ENCODE data around the gene ST8SIA6.
"Not testable (repeated sequence)": the region's sequence is repeated elsewhere in the genome, so short reads cannot be mapped to it uniquely, and the experiment has no call there.

Gene ST8SIA6, protein sequence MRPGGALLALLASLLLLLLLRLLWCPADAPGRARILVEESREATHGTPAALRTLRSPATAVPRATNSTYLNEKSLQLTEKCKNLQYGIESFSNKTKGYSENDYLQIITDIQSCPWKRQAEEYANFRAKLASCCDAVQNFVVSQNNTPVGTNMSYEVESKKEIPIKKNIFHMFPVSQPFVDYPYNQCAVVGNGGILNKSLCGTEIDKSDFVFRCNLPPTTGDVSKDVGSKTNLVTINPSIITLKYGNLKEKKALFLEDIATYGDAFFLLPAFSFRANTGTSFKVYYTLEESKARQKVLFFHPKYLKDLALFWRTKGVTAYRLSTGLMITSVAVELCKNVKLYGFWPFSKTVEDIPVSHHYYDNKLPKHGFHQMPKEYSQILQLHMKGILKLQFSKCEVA

DNA sequence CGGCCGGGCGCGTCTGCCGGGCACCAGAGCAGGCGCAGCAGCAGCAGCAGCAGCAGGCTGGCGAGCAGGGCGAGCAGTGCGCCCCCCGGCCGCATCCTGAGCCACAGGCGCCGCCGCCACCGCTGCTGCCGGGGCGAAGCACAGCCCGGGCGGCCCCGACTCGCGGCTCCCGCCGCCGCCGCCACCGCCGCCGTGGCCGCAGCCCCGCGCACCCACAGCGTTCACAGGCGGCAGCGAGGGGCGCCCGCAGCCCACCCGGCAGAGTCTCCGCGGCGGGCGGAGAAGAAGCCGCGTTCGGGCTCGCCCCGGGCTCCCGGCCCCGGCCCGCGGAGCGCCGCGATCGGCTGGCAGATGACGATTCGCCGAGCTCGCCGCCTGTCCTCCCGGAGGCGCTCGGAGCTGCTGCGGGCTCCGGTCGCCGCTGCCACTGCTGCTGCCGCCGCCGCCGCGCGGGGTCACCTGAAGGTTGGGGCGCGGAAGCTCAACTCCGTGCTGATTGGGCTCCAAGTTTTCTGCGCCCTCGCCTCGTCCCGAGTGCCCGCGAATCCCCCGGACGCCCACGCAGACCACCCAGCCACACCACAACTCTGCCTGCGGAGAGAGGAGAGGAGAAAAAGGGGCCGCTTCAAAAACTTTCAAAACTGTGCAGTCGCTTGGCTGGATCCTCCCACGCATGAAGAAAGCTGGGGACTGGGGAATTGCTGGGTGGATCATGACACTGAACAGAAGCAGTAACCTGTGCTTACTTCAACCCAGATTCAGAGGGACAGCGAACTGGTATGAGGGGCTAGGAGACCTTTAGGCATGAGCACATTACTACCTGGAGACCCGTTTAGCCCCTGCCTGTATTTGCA lies at the start of gene ST8SIA6:
ST8SIA6 (minus strand) TSS at position 435 of the 854 bp plus-strand sequence; CDS start at position 95, 340 bp downstream.
- DNase-seq (ENCODE audit: low spot score) = no peak

DNA sequence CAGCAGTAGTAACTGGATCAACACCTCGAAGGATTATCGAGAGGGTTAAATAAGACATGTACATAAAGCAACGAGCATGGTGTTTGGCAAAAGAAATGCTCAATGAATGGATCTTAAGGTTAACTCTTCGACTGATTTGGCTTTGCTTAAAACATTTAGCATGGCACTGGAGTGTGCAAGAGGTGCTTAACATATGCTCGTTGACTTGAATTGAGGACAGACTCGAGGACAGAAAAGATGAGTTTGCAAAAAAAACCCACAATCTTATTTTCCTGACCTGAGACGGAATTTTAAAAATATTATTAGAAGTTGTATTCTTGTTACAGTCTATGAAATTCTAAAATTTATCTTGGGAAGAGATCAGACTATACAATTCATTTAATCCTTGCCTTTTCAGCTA lies 49.4 kb upstream of the ST8SIA6 start:
- DNase-seq (ENCODE audit: low spot score) = no peak

DNA sequence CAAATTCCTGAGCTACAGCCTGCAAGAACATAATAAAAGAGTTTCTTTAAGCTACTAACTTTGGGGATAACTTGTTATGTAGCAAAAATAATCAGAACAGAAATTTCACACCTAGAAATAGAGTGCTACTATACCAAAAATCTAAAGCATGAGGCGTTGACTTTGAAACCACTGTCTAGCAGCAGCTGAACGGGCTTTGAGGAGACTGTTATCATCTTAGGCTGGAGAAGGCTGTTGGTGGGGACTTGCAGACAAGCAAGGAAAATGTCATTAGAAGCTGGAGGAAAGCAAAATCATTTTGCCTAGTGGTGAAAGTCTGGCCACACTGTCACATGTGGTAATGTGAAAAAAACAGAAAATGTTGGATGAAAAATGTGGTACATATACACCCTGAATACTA lies 48.4 kb upstream of the ST8SIA6 start:
- no peak for DNase-seq (ENCODE audit: low spot score)

DNA sequence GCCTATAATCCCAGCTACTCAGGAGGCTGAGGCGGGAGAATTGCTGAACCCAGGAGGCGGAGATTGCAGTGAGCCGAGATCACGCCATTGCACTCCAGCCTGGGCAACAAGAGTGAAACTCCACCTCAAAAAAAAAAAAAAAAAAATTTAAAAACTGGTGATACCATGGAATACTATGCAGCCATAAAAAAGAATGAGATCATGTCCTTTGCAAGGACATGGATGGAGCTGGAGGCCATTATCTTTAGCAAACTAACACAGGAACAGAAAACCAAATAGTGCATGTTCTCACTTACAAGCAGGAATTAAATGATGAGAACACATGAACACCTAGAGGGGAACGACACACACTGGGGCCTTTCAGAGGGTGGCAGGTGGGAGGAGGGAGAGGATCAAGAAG lies 44.6 kb upstream of the ST8SIA6 start:
- not testable (repeated sequence) for DNase-seq (ENCODE audit: low spot score)

DNA sequence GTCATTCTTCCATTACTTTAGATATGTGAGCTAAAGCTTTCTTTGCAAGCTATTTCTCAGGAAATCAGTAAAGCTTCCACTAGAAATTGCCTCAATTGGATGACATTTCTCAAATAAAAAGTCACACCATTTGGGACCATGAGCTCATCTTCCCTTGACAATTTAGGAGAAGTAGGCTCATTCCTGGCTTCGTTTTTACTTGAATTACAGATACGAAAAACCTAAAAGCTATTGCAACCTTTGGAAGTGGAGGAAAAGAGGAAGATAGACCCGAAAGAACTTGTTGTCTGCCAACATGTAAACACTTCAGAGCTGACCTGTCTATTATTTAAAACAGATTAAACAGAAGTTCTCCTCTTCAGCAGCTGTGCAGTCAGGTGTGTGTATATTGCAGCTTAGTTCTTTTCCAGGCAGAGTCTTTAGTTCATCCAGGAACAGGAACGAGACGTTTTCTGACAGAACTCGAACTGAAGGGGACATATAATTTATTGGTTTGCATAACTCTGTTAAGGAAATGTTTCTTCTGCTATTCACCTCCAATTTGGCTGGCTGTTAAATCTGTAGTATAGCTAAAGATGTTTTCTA lies 43.1 kb upstream of the ST8SIA6 start:
- DNase-seq (ENCODE audit: low spot score) = no peak

DNA sequence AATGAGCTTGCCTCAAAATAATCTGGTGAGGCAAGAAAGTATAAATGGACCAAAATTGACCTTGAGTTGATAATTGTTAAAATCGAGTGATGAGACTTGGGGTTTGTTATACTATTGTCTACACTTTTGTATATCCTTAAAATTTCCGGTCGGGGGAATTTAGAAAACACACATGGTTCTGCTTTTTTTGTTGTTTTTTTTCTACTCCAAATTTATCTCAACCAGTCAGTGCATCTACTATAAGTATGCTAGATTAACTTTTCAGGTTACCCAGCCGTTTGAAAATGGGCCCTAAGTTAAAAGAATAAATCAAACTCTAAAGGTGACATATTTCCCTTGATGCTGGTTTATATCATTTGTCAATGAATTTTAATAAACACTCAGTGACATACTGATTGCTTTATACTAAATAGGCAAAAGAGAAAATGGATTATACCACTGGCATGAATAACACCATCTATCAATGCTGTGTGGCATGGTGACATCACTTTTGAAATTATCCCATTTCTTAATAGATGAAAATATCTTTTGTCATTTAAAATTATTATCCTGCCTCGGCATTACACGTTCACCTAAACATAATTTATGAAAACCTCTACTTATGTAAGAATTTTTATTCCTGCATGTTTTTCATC lies 40.3 kb upstream of the ST8SIA6 start:
- no peak for DNase-seq (ENCODE audit: low spot score)

DNA sequence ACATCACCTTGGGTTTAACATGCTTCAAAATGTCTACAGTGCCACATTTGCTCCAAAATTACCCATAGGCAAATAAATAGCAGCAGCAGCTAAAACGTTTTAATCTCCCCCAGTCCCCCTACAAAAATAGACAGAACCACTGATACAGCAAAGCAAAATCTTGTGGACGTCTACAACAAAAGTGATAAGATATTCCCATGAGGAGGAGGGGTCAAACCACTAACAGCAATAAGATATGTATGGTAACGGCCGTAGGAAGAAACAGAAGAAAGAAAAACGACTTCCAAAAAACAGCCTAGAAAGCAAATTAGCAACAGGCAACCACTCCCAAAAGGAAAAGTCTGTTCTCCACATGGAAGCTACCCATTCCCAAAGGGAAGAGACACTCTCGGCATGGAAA lies 34.5 kb upstream of the ST8SIA6 start:
- no peak for DNase-seq (ENCODE audit: low spot score)

DNA sequence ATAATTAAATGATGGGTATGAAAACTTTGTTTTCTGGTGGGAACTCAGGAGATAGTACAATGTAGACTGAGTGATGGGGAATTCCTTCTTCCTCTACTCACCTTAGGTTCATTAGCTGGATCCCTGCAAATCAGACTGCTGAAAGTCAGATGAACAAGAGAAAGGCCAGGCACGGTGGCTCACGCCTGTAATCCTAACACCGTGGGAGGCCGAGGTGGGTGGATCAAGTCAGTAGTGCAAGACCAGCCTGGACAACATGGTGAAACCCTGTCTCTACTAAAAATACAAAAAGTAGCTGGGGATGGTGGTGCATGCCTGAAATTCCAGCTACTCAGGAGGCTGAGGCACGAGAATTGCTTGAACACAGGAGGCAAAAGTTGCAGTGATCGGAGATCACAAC lies 28.7 kb upstream of the ST8SIA6 start:
- DNase-seq (ENCODE audit: low spot score) = no peak

DNA sequence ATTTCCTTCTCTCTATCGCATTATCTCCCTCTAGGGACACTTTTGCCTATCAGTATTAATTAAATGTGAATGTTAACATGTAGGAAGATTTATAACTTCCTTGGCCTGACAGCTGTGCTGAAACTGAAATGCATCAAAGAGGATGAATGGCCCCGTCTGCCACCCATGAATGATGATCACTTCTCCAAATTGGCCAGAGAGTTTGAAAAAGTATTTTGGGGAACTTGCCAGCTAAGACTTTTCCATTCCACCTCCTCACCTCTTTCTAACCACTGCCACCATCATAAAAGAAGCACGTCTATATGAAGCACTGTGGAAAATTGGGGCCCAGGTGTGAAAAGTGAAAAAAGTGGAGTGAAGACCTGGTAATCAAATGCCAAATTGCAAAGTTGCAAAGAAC lies 25.4 kb upstream of the ST8SIA6 start:
- no peak for DNase-seq (ENCODE audit: low spot score)

DNA sequence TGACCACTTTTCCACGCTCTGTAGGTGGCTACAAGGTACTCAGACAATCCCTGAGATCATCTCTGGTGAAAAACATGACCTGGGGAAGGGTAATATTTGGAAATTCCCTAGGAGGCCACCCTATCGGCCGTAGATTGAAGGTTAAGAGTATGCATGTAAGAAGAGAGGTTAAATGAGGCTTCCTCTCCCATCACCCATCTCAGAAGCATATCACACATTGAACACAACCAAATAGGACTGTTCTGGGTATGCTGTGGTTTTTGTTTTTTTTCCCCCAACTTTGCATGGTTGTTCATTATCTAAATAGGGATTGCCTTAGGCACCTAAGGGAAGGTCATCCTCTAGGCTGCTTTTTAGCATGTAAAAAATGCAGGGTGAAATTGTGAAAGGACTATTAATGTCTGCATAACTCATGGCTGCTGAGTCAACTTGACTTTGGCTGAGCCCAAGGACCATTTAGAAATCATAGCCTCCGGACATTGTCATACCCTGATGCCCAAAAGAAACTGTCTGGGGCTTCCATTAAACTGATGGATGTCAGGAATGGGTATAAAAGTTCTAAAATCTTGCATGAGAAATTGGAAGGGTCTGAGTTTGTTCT lies 24.7 kb upstream of the ST8SIA6 start:
- no peak for DNase-seq (ENCODE audit: low spot score)

DNA sequence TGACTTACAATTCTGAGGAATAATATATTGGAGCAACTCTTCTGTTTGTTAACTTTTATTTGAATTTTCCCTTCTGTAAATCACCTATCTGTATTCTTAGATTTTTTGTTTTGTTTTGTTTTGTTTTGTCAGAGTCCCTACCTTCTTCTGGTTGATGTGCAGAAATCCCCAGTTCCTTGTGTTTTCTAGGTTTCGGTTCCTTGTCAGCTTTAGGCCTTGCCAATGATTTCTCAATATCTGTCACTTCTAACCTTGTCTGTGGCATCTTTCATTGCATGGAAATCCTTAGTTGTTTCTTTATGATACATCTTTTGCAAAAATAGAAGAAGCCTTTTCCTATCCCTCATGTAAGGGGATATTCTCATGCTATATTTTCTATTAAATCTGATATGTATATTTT lies 21.7 kb upstream of the ST8SIA6 start:
- DNase-seq (ENCODE audit: low spot score) = no peak

DNA sequence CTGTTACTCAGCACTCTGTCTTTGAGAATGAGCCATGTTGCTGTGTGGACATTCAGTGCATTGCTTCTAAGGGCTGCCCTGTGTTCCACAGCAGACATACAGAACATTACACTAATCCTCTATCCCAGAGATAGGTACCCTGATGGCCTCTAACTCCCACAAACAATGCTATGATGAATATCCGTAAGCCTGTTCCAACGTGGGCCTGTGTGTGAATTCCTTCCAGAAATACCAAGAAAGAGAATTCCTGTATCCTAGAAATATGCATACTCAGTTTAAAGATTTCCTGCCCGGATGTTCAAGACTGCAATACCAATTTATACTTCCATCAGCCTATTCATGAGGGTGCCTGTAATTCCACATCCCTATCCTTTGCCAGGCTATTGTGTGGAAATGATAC lies 21.3 kb upstream of the ST8SIA6 start:
- no peak for DNase-seq (ENCODE audit: low spot score)

DNA sequence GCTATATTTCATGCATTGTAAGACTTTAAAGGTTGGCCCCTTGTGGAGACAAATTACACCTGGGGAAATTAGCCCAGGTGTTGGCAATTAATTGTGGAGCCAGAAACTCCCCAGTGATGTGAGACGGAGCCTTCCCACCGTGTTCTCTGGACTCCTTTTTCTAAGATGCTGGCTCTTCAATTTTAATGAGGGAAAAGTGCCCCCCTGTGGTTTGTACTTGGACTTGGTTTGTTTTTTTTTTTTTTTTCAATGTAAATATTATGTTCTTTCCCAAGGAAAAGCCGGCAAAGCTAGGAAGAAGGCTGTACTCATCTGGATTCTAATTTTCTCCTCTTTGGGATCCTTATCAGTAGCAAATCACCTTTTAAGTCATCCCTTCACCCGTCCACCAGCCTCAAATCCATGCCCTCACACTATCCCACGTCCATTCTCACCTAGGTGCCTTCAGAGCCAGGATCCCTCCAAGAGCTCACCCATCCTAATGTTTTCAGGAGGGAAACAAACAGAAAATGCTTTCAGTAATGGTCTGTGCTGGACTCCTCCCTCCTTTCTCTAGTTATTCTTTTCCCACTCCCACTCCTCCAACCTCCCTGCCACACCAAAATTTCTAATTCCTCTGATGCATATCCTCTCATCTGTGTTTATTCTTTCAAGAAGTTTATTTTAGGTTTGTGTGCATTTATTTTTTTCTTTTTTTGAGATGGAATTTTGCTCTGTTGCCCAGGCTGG lies 20.4 kb upstream of the ST8SIA6 start:
- peak; percentile 15 for DNase-seq (ENCODE audit: low spot score)

DNA sequence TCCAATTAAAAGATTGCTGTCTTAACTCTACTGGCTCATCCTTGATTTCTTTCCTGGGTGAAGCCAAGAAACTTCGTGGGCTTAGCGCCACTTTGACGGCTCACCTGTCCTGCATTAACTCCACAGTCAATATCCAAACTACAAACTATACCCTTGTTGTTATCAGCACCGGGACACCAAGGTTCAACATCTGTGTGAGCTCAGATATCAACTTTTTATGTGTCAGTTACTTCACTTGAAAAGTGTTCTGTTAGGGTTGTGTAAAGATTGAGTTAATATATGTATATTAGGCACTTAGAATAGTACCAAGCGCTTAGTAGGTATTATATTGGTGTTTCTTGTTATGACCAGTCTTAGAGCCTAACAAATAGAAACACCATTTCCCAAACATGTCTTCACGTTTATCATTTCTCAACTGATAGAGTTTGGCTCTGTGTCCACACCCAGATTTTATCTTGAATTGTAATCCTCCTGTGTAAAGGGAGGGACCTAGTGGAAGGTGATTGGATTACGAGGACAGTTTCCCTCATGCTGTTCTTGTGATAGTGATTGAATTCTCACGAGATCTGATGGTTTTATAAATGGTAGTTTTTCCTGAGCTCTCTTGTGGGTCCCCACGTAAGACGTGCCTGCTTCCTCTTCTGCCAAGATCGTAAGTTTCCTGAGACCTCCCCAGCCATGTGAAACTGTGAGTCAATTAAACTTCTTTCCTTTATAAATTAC lies 19.0 kb upstream of the ST8SIA6 start:
- DNase-seq (ENCODE audit: low spot score) = no peak

DNA sequence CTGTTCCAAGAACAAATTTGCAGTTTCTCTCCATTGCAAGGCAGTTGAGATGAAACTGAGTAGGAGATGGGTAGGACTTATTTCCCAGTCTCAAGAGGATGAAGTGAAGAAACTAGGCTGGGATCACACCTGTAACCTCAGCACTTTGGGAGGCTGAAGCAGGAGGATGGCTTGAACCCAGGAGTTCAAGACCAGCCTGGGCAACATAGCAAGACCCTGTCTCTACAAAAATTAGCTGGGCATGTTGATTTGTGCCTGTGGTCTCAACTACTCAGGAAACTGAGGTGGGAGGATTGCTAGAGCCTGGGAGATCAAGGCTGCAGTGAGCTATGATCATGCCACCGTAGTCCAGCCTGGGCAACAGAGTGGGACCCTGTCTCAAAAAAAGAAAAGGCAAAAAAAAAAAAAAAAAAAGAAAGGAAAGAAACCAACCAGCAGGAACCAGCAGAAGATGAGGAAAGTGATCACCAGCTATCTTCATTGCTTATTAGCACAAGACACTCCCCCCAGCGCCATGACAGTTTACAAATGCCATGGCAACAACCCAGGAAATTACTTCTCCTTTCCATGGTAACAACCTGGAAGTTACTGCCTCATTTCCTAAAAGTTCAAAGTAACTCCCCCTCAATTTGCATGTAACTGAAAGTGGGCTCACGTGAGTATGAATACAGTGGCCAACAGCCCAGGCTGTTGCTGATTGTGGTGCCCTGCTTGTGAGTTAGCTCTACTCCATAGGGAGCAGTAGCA lies 18.3 kb upstream of the ST8SIA6 start:
- no peak for DNase-seq (ENCODE audit: low spot score)

DNA sequence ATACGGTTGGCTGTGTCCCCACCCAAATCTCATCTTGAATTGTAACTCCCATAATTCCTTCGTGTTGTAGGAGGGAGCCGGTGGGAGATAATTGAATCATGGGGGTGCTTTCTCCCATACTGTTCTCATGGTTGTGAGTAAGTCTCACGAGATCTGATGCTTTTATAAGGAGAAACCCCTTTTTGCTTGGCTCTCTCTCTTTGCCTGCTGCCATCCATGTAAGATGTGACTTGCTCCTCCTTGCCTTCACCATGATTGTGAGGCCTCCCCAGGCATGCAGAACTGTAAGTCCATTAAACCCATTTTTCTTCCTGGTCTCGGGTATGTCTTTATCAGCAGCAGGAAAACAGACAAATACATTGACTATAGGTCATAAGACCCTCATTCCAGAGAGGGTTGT lies 15.9 kb upstream of the ST8SIA6 start:
- no peak for DNase-seq (ENCODE audit: low spot score)

DNA sequence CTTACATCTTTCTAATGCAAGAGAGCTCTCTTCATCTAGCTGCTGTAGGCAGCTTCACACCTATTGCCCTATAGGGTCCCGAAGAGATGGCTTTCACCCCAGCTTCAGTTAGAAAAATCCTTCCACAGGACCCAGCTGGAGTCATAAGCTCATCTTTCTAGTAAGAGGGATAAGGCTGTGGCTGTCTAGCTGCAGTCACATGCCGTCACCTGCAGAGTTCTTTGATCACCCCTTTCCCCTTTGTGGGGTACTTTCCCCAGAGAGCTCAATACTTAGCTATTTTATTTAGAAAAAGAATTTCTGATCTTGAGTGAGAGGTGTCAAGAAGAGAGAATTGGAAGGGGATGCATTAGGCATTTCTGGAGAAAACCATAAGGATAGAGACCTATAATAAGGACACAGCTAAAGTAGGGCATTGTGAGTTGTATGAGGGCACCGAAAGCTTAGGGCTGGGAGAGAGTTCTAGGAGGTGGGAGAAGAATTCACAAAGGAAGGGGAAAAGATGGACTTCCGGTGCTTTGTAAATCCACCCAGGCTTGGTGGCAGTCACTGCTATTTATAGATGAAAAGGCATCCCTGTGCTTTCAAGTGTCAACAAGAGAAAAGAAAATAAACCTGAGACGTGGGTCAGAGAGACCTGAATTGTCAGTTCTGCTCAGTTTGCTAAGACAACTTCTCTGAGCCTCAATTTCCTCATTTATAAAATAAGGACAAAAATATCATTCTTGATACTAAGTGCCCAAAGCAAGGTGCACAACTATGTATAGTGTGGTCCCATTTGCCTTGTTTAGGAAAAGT lies 11.1 kb upstream of the ST8SIA6 start:
- no peak for DNase-seq (ENCODE audit: low spot score)

DNA sequence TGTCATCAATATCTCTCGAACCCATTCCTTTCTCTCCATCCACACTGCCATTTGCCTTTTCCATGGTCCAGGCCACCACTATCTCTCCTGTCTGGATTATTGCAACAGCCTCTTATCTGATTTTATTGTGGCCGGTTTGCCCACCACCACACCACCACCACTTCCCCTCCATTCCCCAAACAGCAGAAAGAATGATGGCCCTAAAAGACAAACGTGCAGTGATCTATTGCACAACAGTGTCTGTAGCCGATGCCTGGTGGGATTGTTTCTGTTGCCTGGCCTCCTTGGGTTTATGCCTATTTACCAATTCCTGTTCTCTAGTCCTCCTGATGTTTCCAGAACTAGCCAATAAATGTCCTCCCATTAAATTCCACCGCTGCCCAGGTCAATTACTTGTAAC lies 10.2 kb upstream of the ST8SIA6 start:
- DNase-seq (ENCODE audit: low spot score) = no peak

DNA sequence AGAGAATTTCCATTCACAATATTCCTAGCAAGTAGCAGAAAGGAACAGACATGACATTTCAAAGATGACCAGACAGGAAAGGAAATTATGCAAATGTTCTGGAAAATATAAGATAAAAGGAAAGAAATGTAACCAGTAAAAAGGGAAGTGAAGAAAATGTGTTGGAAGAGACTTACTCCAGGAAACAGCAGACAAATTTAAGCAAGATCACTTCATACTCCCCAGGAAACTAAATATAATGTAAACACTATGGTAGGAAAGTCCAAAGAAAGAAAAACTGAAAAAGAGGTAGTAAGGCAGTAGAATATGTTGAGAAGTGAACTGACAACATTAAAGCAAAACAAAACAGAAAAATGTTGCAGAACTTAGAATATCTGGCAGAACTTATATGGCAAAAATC lies 6.4 kb upstream of the ST8SIA6 start:
- no peak for DNase-seq (ENCODE audit: low spot score)
